Panc1 (cell line): ENCODE data around the gene EEF1E1.

Source experiments
- POLR2AphosphoS5 ChIP-seq: IDR thresholded peaks from 2 replicates; pipeline ENCODE4 v1.6.1; 2012; ENCODE audit warnings: mild to moderate bottlenecking, low read depth, low read length, moderate library complexity
- REST ChIP-seq, 2 experiments: IDR thresholded peaks; 2 replicates each; pipeline ENCODE4 v1.6.1; 2011 to 2012; ENCODE audit warnings: low read depth in 2 of 2, control low read depth in 1 of 2, low read length in 1 of 2, mild to moderate bottlenecking in 1 of 2, moderate library complexity in 1 of 2; ENCODE audit not compliant: insufficient read depth in 1 of 2
- SIN3A ChIP-seq: IDR thresholded peaks from 2 replicates; pipeline ENCODE4 v1.6.1; 2012; ENCODE audit warnings: low read depth, mild to moderate bottlenecking, low read length, moderate library complexity, borderline replicate concordance; ENCODE audit not compliant: insufficient read depth
- TF ChIP-seq, protein P1 (sequence below): fragments of 450-650 bp; IDR thresholded peaks from 2 replicates; pipeline ENCODE4 v1.5.1; 2017; ENCODE audit warnings: mild to moderate bottlenecking

GRCh38 chr6:8082954-8083858, 19.1 kb downstream of the EEF1E1 start:
- TF ChIP-seq, protein P1, sequence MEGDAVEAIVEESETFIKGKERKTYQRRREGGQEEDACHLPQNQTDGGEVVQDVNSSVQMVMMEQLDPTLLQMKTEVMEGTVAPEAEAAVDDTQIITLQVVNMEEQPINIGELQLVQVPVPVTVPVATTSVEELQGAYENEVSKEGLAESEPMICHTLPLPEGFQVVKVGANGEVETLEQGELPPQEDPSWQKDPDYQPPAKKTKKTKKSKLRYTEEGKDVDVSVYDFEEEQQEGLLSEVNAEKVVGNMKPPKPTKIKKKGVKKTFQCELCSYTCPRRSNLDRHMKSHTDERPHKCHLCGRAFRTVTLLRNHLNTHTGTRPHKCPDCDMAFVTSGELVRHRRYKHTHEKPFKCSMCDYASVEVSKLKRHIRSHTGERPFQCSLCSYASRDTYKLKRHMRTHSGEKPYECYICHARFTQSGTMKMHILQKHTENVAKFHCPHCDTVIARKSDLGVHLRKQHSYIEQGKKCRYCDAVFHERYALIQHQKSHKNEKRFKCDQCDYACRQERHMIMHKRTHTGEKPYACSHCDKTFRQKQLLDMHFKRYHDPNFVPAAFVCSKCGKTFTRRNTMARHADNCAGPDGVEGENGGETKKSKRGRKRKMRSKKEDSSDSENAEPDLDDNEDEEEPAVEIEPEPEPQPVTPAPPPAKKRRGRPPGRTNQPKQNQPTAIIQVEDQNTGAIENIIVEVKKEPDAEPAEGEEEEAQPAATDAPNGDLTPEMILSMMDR, result no peak
- TF ChIP-seq POLR2AphosphoS5, result peak; percentile 56; the same call in 1 of the 2 replicates
- no peak for TF ChIP-seq REST (IDR thresholded peaks at IDR 0.05; ENCODE audit: insufficient read depth in 1 of 2, low read depth in 2 of 2, low read length in 1 of 2)
- TF ChIP-seq SIN3A, result no peak
